Measurements from ENCODE around the gene KLF3. TPM values are rescaled to one million over a fixed set of nuclear protein-coding genes. Genes with fewer than 3 reads are reported as not detected.

KLF3 gene
- total and polyA plus RNA-seq, 9 of the 15 experiments (the other 6 are each of a cell fraction or from before 2014, with no cell fraction given), result 9.9 to 47.2 (median 18.1) TPM

- TF ChIP-seq ZBTB11 (CRISPR knock-in tag; IDR thresholded peaks at IDR 0.05) (0 out of 6 replicates have a peak, but pooled peaks of 1 of the 3 experiments have one; percentile 48), ZBTB33 (CRISPR knock-in tag; IDR thresholded peaks at IDR 0.05) (0 out of 2 replicates have a peak, but pooled peaks have one; percentile 15), U2AF2 (optimal IDR thresholded peaks at IDR 0.05; ENCODE audit: low read depth, low read length) (no peak), XRCC4 (IDR thresholded peaks at IDR 0.05; ENCODE audit: extremely low read depth, insufficient read depth, insufficient read length) (no peak), ZKSCAN3 (CRISPR knock-in tag; IDR thresholded peaks at IDR 0.05) (no peak), E2F5 (CRISPR knock-in tag; IDR thresholded peaks at IDR 0.05) (no peak), HBP1 (CRISPR knock-in tag; IDR thresholded peaks at IDR 0.05) (no peak), PPARD (CRISPR knock-in tag; IDR thresholded peaks at IDR 0.05) (no peak), MBD2 (IDR thresholded peaks at IDR 0.05; ENCODE audit: borderline replicate concordance, low read depth) (peak; percentile 53; the same call in 1 of the 2 replicates), TCF7L2 (IDR thresholded peaks at IDR 0.05; ENCODE audit: low read depth, low read length) (no peak), FUS (optimal IDR thresholded peaks at IDR 0.05; ENCODE audit: low read depth, low read length) (no peak), DEAF1 (CRISPR knock-in tag; IDR thresholded peaks at IDR 0.05) (no peak), CTCF (IDR thresholded peaks at IDR 0.05 in 2 of 3, conservative IDR thresholded peaks at IDR 0.05 in 1 of 3; ENCODE audit: insufficient read depth in 2 of 3, low read depth in 1 of 3, low read length in 3 of 3) (no peak), ZSCAN32 (CRISPR knock-in tag; IDR thresholded peaks at IDR 0.05) (no peak)
These were observed 3.3 kb downstream of the KLF3 start (continued) for GRCh38 chr4:38667085-38667893.

Measured in K562 (cell line).